ENCODE results near the gene PSTPIP1. TPM values are rescaled to one million over a fixed set of nuclear protein-coding genes. Genes with fewer than 3 reads are reported as not detected.

The PSTPIP1 gene
- total RNA-seq, 4 donors from 2014 or later, result 0.57 to 9.9 (median 5.3) TPM

DNA sequence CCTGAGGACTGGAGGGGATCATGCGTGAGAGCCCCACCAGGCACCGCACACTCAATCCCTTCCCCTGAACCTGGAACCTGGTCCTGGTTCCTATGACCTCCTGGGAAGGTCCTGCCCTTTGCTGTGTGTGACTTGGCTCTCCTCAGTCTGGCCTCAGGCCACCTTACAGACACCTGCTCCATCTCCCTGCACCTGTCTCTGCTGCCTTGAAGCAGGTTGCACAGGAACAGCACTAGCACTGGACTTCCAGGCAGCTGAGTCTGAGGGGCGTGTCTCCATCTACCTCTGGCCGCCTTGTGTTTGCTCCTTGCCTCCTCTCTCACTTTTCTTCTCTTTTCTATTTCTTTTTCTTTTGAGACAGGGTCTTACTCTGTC, 15.4 kb downstream of the PSTPIP1 start:
- H3K36me3 ChIP-seq, result no peaks in the 10 kb centered on the region
- 72 to 93% methylated on average over 2 of the region's 4 CpGs for WGBS, 2 donors
- no peak for TF ChIP-seq POLR2A (IDR thresholded peaks at IDR 0.05)
- TF ChIP-seq, protein P1, sequence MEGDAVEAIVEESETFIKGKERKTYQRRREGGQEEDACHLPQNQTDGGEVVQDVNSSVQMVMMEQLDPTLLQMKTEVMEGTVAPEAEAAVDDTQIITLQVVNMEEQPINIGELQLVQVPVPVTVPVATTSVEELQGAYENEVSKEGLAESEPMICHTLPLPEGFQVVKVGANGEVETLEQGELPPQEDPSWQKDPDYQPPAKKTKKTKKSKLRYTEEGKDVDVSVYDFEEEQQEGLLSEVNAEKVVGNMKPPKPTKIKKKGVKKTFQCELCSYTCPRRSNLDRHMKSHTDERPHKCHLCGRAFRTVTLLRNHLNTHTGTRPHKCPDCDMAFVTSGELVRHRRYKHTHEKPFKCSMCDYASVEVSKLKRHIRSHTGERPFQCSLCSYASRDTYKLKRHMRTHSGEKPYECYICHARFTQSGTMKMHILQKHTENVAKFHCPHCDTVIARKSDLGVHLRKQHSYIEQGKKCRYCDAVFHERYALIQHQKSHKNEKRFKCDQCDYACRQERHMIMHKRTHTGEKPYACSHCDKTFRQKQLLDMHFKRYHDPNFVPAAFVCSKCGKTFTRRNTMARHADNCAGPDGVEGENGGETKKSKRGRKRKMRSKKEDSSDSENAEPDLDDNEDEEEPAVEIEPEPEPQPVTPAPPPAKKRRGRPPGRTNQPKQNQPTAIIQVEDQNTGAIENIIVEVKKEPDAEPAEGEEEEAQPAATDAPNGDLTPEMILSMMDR (IDR thresholded peaks at IDR 0.05), result no peak
- H3K4me1 ChIP-seq, result peaks cover 0 to 24% (median 0%) of the 10 kb centered on the region in 3 donors
- H3K9me3 ChIP-seq, result no peaks in the 10 kb centered on the region
- H3K27ac ChIP-seq, result no peak overlapping the region
- H3K4me3 ChIP-seq, result no peak overlapping the region
- DNase-seq, result no peak
- intact Hi-C loops (cut with DNase I), result no loop called here
- no peaks in the 10 kb centered on the region for H3K27me3 ChIP-seq

DNA sequence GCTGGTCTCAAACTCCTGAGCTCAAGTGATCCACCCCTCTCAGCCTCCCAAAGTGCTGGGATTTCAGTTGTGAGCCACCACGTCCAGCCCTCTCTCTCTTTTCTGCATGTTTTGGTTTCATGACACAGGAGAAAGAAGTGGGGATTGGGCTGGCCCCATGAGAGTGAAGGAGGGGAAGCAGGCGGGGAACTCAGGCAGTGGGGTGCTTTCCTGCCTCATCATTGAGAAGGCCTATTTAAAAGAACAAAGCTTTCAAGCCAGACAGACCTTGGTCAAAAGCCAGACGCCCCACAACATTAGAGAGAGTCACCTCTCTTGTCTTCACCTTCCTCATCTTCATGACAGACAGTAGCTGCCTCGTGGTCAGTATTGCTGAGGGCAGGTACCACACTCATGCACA, 15.9 kb downstream of the PSTPIP1 start:
- intact Hi-C loops (cut with DNase I), result no loop called here
- Histone ChIP-seq H3K36me3 (no peaks in the 10 kb centered on the region), H3K4me1 (peaks cover 0 to 29% (median 0%) of the 10 kb centered on the region in 3 donors), H3K27me3 (no peaks in the 10 kb centered on the region), H3K9me3 (no peaks in the 10 kb centered on the region), H3K27ac (no peak overlapping the region), H3K4me3 (no peak overlapping the region)
- no peak for TF ChIP-seq POLR2A (IDR thresholded peaks at IDR 0.05)
- TF ChIP-seq, protein P1 (IDR thresholded peaks at IDR 0.05), result no peak
- WGBS, 2 donors, result 50 to 60% methylated on average over 1 to 2 of the region's 4 CpGs
- no peak for DNase-seq

DNA sequence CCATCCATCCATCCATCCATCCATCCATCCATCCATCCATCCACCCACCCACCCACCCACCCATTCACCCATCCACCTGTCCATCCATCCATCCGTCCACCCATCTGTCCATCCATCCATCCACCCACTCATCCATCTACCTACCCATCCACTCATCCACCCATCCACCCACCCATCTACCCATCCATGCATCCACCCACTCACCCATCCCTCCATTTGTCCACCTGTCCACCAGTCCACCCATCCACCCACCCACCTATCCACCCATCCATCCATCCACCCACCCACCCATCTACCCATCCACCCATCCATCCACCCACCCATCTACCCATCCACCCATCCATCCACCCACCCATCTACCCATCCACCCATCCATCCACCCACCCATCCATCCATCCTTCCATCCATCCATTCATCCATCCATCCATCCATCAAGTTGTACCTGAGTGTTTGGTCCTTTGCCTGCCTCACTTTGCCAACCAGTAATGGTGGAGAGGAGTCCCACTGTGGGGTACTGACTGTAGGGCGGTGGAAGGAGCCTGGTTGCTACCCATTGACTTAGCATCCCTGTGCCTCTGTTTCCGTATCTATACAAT, 17.3 kb downstream of the PSTPIP1 start:
- Histone ChIP-seq H3K36me3 (no peaks in the 10 kb centered on the region), H3K4me1 (peaks cover 0 to 33% (median 0%) of the 10 kb centered on the region in 3 donors), H3K27ac (peak overlapping the region in 1 of 4 donors; percentile 3), H3K27me3 (no peaks in the 10 kb centered on the region), H3K4me3 (no peak overlapping the region), H3K9me3 (no peaks in the 10 kb centered on the region)
- intact Hi-C loops (cut with DNase I), result no loop called here
- TF ChIP-seq, protein P1 (IDR thresholded peaks at IDR 0.05), result no peak
- no peak for TF ChIP-seq POLR2A (IDR thresholded peaks at IDR 0.05)
- WGBS, 2 donors, result 90 to 100% methylated on average over 2 to 3 of the region's 3 CpGs
- DNase-seq, result no peak

DNA sequence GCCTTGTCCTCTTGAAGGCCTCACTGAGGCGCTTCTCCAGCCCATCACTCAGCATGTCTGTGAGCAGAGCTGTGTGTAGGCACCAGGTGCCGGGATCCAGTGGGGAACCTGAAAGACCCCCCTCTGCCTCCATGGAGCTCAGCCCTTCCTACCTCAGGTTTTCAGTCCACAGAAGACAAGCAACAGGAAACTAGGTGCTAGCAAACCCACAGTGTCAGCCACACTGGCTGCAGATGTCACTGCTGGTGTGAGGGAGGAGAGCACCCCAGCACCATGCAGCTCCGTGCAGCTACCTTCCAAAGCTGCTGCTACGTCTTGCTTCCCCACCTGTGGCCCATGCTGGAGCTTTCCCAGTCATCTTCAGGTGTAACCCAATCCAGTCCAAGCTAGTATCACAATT, 17.9 kb downstream of the PSTPIP1 start:
- 29% methylated on average over 2 of the region's 4 CpGs; no CpG with 5 or more reads in 1 of the 2 donors for WGBS, 2 donors
- H3K4me3 ChIP-seq, result no peak overlapping the region

DNA sequence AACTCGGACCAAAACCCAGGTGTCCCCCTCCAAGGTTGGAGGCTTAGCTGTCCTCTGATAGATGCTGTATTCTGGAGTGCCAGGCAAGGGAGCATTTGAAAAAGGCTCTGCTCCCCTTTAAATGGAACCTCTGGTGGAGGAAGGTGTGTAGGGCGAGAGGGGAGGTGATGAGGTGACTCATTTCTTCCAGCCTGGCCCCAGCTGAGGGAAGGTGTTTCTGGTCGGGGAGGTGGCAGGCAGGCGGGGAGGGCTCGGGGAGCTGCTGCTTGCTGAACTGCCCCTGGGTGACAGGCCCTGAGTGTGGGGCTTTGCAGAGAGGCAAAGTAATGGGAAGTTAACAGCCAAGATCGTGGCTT, 18.8 kb downstream of the PSTPIP1 start:
- H3K36me3 ChIP-seq, result no peaks in the 10 kb centered on the region
- DNase-seq, result no peak
- no peaks in the 10 kb centered on the region for H3K27me3 ChIP-seq
- H3K4me3 ChIP-seq, result no peak overlapping the region
- H3K27ac ChIP-seq, result peak overlapping the region in 1 of 4 donors; percentile 52
- WGBS, 2 donors, result 50 to 62% methylated on average over 2 of the region's 6 CpGs
- no peaks in the 10 kb centered on the region for H3K9me3 ChIP-seq
- peaks cover 0 to 33% (median 0%) of the 10 kb centered on the region in 3 donors for H3K4me1 ChIP-seq
- intact Hi-C loops (cut with DNase I), result no loop called here
- TF ChIP-seq POLR2A (IDR thresholded peaks at IDR 0.05), result no peak
- TF ChIP-seq, protein P1 (IDR thresholded peaks at IDR 0.05), result peak in 1 of 6 experiments; percentile 18

More for the DNA sequence above, 17.9 kb downstream of the PSTPIP1 start:
- TF ChIP-seq POLR2A (IDR thresholded peaks at IDR 0.05), result no peak
- TF ChIP-seq, protein P1 (IDR thresholded peaks at IDR 0.05), result no peak
- H3K9me3 ChIP-seq, result no peaks in the 10 kb centered on the region
- intact Hi-C loops (cut with DNase I), result no loop called here
- DNase-seq, result no peak
- H3K36me3 ChIP-seq, result no peaks in the 10 kb centered on the region
- H3K27me3 ChIP-seq, result no peaks in the 10 kb centered on the region
- H3K4me1 ChIP-seq, result peaks cover 0 to 33% (median 0%) of the 10 kb centered on the region in 3 donors
- H3K27ac ChIP-seq, result peak overlapping the region in 2 of 4 donors; percentile 3 to 43

Data from esophagus squamous epithelium (tissue), 5 donors.